Measurements from ENCODE around the gene FAM180A. TPM values are rescaled to one million over a fixed set of nuclear protein-coding genes. Genes with fewer than 3 reads are reported as not detected.
"Not testable (repeated sequence)": the region's sequence is repeated elsewhere in the genome, so short reads cannot be mapped to it uniquely, and the experiment has no call there.

FAM180A gene
- not detected for polyA plus RNA-seq (ENCODE audit: insufficient read length)
- long read RNA-seq, donor 1, result 0 reads
- long read RNA-seq, donor 2, result 0 reads
- long read RNA-seq, donor 3, result 0 reads
- long read RNA-seq, donor 4, result 0 reads
- long read RNA-seq, donor 5, result 0 reads
- long read RNA-seq, donor 6, result 0 reads
- long read RNA-seq, donor 7, result 0 reads
- long read RNA-seq, donor 8, result 0 reads

DNA sequence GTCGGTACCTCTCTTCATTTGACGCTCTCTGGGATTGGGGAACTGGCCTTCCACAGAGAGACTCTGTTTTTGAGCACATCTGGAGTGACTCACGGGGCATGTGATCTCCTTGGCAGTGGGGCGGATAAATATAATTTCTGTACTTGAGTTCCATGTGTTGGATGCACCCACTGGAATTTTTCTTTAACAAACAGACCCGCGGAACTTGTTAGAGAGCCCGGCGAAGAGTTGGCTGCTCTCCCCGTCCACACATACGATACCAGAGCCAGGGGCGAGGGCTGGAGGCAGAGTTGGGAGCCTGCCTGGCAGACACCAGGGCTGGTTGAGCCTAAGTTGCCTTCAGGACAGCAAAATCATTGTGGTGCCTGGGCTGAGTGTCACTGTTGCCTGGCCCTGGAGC lies at the start of gene FAM180A:
FAM180A (minus strand) TSS at position 44 of the 400 bp plus-strand sequence. CDS start 233 bp downstream, outside the sequence.
- DNase-seq, result no peak

DNA sequence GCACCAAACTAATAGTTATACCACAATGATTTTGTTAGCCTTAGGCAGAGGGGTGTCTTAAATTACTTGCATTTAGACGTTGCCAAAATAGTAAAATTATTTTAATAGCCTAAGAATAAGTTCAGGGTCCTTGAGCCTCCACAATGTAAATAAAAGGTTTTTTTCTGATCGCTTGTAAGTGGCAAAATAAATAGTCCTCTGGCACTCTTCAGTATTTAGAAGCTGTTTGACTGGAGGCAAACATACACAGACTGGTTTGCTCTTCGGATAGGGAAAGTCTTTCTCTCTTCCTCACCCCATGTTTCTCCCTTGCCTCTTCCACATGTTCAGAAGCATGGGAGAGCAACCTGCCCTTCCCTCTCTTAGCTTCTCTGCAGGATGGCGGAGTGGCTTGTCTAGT lies 49.5 kb upstream of the FAM180A start:
- no peak for DNase-seq

GRCh38 chr7:135795846-135796570 lies 47.4 kb upstream of the FAM180A start:
- DNase-seq, result no peak

DNA sequence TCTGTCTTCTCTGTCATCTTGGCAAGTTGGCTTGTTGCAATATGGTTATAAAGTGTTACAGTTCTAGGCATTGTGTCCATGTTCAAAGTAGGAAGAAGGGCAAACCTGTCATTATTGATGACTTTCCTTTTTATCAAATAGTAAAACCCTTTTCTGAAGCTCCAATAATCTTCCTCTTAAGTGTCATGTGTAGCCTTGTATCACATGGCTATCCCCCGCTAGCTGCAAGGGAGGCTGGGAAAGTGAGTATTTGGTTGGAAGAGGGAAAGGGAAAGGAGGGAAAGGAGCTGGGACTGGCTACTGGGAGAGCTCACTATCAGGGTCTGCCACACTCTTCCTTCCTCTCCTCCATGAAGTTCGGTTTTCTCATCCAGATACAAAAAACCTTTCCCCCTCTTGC lies 45.2 kb upstream of the FAM180A start:
- no peak for DNase-seq

- no peak for DNase-seq
These were observed 44.3 kb upstream of the FAM180A start for GRCh38 chr7:135792866-135793265.

DNA sequence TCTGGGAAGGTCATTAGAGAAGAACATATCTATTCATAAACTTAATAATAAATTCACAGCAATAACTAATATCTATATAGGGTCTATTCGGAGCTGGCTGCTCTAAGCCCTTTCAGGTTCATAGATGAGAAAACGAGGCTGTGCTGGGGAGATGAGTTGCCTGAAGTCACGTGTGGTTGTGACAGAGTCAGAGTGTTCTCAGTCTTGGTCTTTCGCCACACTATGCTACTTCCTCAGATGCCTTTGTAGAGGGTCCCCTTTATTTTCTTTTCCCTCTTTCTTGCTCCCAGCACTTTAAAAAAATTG lies 43.7 kb upstream of the FAM180A start:
- DNase-seq, result no peak

- no peak for DNase-seq
These were observed 43.1 kb upstream of the FAM180A start for GRCh38 chr7:135791543-135792362.

DNA sequence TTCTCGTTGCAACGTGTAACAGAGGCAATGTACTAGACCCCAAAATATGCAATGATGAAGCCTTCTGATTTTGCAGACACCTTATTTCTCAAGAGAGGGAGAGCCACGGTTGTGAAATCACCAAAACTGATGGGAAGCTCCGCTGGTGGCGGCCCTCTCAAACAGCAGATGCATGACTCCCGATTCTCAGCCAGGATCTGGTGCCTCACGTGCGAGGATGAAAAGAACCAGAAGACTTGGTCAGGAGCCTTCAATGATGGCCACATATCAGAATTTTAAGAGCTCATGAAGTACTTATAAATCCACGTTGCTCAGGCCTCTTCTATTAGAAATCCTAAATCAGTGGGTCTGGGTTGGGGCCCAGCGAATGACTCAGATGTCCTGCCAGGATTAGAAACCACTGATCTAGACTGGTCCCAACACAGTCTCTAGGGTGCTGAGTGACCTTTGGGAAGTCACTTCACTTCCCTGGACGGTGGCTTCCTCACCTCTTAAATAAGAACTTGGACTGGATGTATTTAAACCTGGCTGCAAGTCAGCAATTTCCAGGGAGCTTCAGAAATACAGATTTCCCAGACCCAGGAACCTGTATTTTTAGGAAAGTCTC lies 41.9 kb upstream of the FAM180A start:
- no peak for DNase-seq

DNA sequence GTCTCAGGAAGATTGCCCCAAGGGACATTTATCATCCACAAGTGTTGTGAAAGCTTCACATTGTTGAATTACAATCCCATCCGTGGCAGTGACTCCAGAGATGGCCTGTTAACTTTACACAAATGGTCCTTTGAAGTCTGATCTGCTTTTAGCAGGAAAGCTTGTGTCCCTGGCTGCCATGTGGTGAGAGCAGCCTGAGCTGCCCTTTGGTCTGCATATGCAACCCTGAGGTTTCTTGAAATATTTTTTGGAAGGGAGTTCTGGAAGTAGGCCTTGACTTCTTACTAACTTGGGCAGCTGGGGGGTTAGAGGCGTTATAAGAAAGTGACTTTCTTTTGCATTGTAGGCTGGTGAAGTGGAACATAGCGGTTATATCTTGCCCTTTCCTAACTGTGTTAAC lies 41.3 kb upstream of the FAM180A start:
- no peak for DNase-seq

DNA sequence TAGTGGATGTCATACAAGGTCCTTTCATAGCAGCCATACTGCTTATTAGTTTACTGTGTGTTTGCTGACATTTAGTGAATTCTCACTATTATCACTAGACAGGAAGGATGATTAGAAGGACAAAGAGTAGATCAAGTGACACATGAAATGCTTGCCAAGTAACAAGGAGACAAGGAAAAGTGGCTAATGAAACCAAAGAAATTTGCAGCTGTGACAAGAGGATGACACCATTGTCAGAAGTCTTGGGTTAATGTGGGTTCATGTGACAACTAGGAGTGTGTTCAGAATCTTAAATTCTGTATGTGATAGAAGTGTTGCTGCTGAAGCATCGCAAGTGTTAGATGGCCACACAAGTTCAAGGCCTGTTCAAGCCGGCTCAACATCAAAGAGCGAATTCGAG lies 40.8 kb upstream of the FAM180A start:
- no peak for DNase-seq

GRCh38 chr7:135786911-135787310 lies 38.3 kb upstream of the FAM180A start:
- no peak for DNase-seq

- no peak for DNase-seq
These were observed 36.5 kb upstream of the FAM180A start for GRCh38 chr7:135785065-135785464.

- DNase-seq, result no peak
These were observed 35.4 kb upstream of the FAM180A start for GRCh38 chr7:135784013-135784412.

- DNase-seq, result no peak
These were observed 34.2 kb upstream of the FAM180A start for GRCh38 chr7:135782801-135783200.

- DNase-seq, result no peak
These were observed 33.8 kb upstream of the FAM180A start for GRCh38 chr7:135782377-135782776.

DNA sequence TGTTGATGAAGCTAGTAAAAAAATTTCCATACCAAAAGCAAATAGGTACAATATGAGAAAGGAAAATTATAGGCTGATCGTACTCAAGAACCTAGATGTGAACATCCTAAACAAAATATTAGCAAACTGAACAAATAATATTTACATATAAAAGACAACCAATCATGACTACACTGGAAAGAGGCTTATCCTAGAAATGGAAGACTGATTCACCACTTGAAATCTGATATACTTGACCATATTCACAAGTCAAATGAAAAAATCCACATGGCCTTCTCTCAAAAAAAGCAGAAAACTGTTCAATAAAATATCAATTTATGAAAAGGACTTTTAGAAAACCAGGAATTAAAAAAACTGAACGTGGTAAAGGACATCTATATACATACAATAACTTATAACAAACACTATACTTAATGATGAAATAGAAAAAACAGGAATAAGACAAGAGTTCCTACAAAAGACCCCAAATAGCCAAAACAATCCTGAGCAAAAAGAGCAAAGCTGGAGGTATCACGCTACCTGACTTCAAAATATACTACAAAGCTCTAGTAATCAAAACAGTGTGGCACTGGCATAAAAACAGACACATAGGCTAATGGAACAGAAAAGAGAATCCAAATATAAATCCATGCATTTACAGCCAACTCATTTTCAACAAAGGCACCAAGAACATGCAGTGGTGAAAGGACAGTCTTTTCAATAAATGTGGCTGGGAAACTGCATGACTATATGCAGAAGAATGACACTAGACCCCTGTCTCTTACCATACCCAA lies 29.2 kb upstream of the FAM180A start:
- no peak for DNase-seq

GRCh38 chr7:135775915-135776314 lies 27.3 kb upstream of the FAM180A start:
- DNase-seq, result not testable (repeated sequence)

DNA sequence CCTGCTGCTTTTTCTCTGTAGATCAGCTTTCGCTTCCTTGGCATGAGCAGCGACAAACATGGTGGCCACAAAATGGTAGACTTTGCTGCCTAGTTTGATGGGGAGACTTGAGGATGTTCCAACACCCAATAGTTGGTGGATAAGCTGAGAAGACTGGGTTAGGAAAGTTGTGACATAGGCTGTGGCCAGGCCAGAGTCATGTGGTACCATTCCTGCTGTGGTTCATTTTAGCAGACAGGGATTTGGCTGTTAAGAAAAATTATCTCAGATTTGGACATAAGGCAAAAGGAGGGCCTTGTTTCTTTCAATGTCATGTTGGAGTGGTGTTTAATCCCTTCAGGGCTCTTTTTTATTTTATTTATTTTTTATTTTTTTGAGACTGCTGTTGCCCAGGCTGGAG lies 26.6 kb upstream of the FAM180A start:
- DNase-seq, result no peak

GRCh38 chr7:135774284-135774683 lies 25.7 kb upstream of the FAM180A start:
- DNase-seq, result no peak

GRCh38 chr7:135773464-135773863 lies 24.9 kb upstream of the FAM180A start:
- no peak for DNase-seq

DNA sequence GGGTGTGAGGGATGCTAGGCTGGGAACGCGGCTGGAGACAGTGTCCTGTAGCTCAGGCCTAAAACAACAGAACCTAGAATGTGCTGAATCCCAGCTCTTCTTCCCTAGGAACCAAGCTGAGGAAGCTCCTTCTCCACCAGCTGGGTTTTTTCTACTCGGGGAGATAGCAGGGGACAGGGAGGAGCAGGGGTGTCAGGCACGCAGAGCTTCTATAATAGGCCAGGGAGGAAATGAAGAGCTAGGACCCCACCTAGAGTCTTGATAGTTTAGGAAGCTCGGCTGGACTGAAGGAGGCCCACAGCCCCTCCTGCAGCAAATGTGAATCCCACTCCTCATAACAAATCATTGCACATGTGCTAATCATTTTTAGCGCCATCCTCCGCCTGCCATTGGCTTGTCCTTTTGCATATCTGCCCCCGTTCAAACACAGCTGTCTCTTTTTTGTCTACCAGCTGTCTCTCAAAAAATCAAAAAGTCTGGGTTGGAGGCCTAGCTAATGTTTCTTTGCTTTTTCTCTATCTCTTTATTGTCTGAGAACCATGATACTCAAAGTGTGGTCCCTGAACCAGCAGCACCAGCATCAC lies 24.1 kb upstream of the FAM180A start:
- peak; percentile 4 for DNase-seq

Measured in left kidney (tissue), 8 donors.